Activated T-cell treated with anti-CD3 and anti-CD28 coated beads, Interleukin-2, amount 50 U/mL, for 72 hours (primary cell): ENCODE data around the gene CHRNE. TPM values are rescaled to one million over a fixed set of nuclear protein-coding genes. Genes with fewer than 3 reads are reported as not detected.
A peak's percentile ranks its signal among the peaks of the same experiment; 100 is the strongest.

ENCODE experiments used
- ATAC-seq, 2 donors: fragments of 150-1000 bp; cut with Tn5 transposase; replicated peaks in 1 of 2; 2 replicates each; pipeline ENCODE4 v1.10.0; 2021; ENCODE audit warnings: moderate library complexity in 2 of 2, mild to moderate bottlenecking in 1 of 2
- DNase-seq, 2 donors: peaks; one replicate each; pipeline ENCODE4 v3.0.0; 2021 to 2022; ENCODE audit warnings: mixed read lengths in 1 of 2
- H3K27ac Mint-ChIP-seq: one replicate; pipeline ENCODE4 v1.8.0; 2022; ENCODE audit warnings: mild to moderate bottlenecking, moderate library complexity, mixed read lengths
- H3K27me3 Mint-ChIP-seq: one replicate; pipeline ENCODE4 v1.8.0; 2022; ENCODE audit warnings: low read depth, mixed read lengths
- H3K36me3 Mint-ChIP-seq, 2 donors: one replicate each; pipeline ENCODE4 v1.8.0; 2022; ENCODE audit warnings: mixed read lengths in 2 of 2, mild to moderate bottlenecking in 1 of 2; ENCODE audit not compliant: insufficient read depth in 2 of 2
- H3K4me1 Mint-ChIP-seq: one replicate; pipeline ENCODE4 v1.8.0; 2022; ENCODE audit warnings: low read depth, mixed read lengths
- H3K4me3 Mint-ChIP-seq, 2 donors: one replicate each; pipeline ENCODE4 v1.8.0; 2022; ENCODE audit warnings: mild to moderate bottlenecking in 2 of 2, mixed read lengths in 2 of 2, moderate library complexity in 2 of 2
- H3K9me3 Mint-ChIP-seq, 2 donors: one replicate each; pipeline ENCODE4 v1.8.0; 2022; ENCODE audit warnings: mixed read lengths in 2 of 2
- total RNA-seq, 2 donors: library from RNA; stranded (reverse); gene quantifications; one replicate each; pipeline ENCODE4 v1.2.3, GENCODE V29; 2022

CHRNE gene
- total RNA-seq, 2 donors from 2014 or later: 0.60 to 0.89 TPM

- ATAC-seq (peak; percentile 44 to 54), DNase-seq (peak; percentile 90 to 93)
- Mint-ChIP-seq H3K9me3 (no peaks in the 10 kb centered on the region), H3K4me3 (peak overlapping the region; percentile 93 to 98), H3K36me3 (peaks cover 37 to 55% of the 10 kb centered on the region in 2 donors), H3K27ac (peak overlapping the region; percentile 94), H3K27me3 (no peaks in the 10 kb centered on the region), H3K4me1 (peaks cover 63% of the 10 kb centered on the region)
Measured at GRCh38 chr17:4945176-4945943, 42.5 kb upstream of the CHRNE start.

- Mint-ChIP-seq H3K4me3 (peak overlapping the region; percentile 93 to 98), H3K27ac (peak overlapping the region; percentile 94), H3K9me3 (no peaks in the 10 kb centered on the region), H3K4me1 (peaks cover 61% of the 10 kb centered on the region), H3K36me3 (peaks cover 39 to 59% of the 10 kb centered on the region in 2 donors), H3K27me3 (no peaks in the 10 kb centered on the region)
- ATAC-seq (no peak), DNase-seq (peak; percentile 35 to 48)
Measured at GRCh38 chr17:4944554-4945175, 41.8 kb upstream of the CHRNE start.

- peak; percentile 12 for ATAC-seq
Measured at GRCh38 chr17:4944163-4944553, 41.3 kb upstream of the CHRNE start.

DNA sequence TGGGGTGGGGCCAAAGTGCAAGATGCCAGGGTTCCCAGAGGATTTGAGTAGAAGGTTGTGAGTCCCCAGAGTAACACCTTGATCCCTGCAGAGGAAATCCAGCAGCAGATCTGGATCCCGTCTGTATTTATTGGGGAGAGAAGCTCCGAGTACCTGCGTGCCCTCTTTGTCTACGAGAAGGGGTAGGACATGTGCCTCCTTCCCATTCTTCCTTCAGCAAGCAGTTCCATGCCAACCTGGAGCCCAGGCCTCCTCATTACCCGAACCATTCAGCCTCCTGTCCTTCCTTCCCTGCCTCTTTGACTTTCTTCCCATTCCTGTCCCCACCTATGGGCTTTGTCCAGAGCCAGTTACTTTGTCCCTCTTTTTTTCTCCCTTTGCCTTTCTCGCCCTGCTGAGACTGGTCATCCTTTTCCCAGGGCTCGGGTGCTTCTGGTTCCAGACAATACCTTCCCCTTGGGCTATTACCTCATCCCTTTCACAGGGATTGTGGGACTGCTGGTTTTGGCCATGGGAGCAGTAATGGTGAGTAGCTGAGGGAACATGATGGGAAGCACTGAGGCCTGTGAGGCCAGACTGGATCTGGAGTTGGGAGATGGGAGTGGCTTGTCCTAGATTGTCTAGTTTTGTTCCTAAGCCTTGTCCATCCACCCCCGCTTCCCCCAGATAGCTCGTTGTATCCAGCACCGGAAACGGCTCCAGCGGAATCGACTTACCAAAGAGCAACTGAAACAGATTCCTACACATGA lies 40.0 kb upstream of the CHRNE start:
- H3K36me3 Mint-ChIP-seq: peaks cover 41 to 59% of the 10 kb centered on the region in 2 donors
- H3K4me1 Mint-ChIP-seq: peaks cover 73% of the 10 kb centered on the region
- peak overlapping the region; percentile 26 for H3K27ac Mint-ChIP-seq
- no peaks in the 10 kb centered on the region for H3K27me3 Mint-ChIP-seq
- peak overlapping the region; percentile 93 to 98 for H3K4me3 Mint-ChIP-seq
- H3K9me3 Mint-ChIP-seq: no peaks in the 10 kb centered on the region
- no peak for DNase-seq
- no peak for ATAC-seq

More at GRCh38 chr17:4944163-4944553, 41.3 kb upstream of the CHRNE start:
- H3K36me3 Mint-ChIP-seq: peaks cover 39 to 59% of the 10 kb centered on the region in 2 donors
- peaks cover 62% of the 10 kb centered on the region for H3K4me1 Mint-ChIP-seq
- H3K9me3 Mint-ChIP-seq: no peaks in the 10 kb centered on the region
- no peaks in the 10 kb centered on the region for H3K27me3 Mint-ChIP-seq
- peak overlapping the region; percentile 94 for H3K27ac Mint-ChIP-seq
- DNase-seq: peak; percentile 66 to 73
- peak overlapping the region; percentile 93 to 98 for H3K4me3 Mint-ChIP-seq

DNA sequence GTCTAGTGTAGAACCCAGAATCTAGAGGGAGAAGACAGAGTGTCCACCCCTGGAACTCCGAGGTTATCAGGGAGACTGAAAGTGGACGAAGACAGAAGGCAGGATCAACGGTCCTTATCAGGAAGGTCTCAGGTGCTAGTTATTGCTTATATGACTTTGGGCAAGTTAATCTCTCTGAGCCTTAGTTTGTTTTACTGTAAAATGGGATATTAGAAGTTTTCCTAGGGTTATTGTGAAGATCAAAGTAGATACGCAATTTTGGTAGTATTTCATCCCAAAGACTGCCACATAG lies 38.4 kb upstream of the CHRNE start:
- Mint-ChIP-seq H3K9me3 (no peaks in the 10 kb centered on the region), H3K27ac (peak overlapping the region; percentile 99), H3K36me3 (peaks cover 34 to 57% of the 10 kb centered on the region in 2 donors), H3K4me3 (peak overlapping the region; percentile 93 to 98), H3K27me3 (no peaks in the 10 kb centered on the region), H3K4me1 (peaks cover 66% of the 10 kb centered on the region)
- DNase-seq: no peak
- ATAC-seq: no peak

- DNase-seq (peak; percentile 60 to 69), ATAC-seq (peak in 1 of 2 donors; percentile 5)
- H3K36me3 Mint-ChIP-seq: peaks cover 31 to 56% of the 10 kb centered on the region in 2 donors
- H3K27ac Mint-ChIP-seq: peak overlapping the region; percentile 99
- H3K4me1 Mint-ChIP-seq: peaks cover 61% of the 10 kb centered on the region
- H3K9me3 Mint-ChIP-seq: no peaks in the 10 kb centered on the region
- peak overlapping the region; percentile 93 to 98 for H3K4me3 Mint-ChIP-seq
- no peaks in the 10 kb centered on the region for H3K27me3 Mint-ChIP-seq
Measured at GRCh38 chr17:4940555-4941318, 37.8 kb upstream of the CHRNE start.

GRCh38 chr17:4939796-4940554 lies 37.1 kb upstream of the CHRNE start, which contains the start of the genes RNF167 and SLC25A11:
Gene RNF167 (plus strand): TSS chr17:4940268. CDS start chr17:4940910, 642 bp downstream.
Gene SLC25A11 (minus strand): TSS chr17:4940046. CDS start chr17:4939910, 136 bp downstream.
- Mint-ChIP-seq H3K27ac (peak within 1 kb of the TSS; percentile 99), H3K36me3 (peaks cover 24 to 50% of the 10 kb centered on the region in 2 donors), H3K4me3 (peak within 1 kb of the TSS; percentile 93 to 98), H3K9me3 (no peaks in the 10 kb centered on the region), H3K4me1 (peaks cover 54% of the 10 kb centered on the region), H3K27me3 (no peaks in the 10 kb centered on the region)
- peak; percentile 83 for ATAC-seq
- DNase-seq: peak; percentile 96 to 98

DNA sequence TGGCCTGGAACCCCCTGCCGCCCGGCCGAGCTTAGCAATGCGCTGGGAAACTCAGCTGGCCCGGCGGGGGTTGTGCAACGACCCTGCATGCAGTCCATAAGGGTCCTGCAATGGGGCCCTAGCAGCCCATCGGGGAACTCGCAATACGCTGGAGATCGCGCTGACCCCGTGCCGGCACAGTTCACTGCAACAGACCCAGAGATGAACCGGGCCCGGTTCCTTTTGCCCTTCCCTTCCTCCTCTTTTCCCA lies 36.6 kb upstream of the CHRNE start:
- H3K4me1 Mint-ChIP-seq: peaks cover 51% of the 10 kb centered on the region
- ATAC-seq: peak in 1 of 2 donors; percentile 3
- H3K4me3 Mint-ChIP-seq: peak overlapping the region; percentile 93 to 98
- no peak for DNase-seq
- peaks cover 24 to 46% of the 10 kb centered on the region in 2 donors for H3K36me3 Mint-ChIP-seq
- H3K27me3 Mint-ChIP-seq: no peaks in the 10 kb centered on the region
- H3K27ac Mint-ChIP-seq: no peak overlapping the region
- no peaks in the 10 kb centered on the region for H3K9me3 Mint-ChIP-seq

GRCh38 chr17:4938688-4939545 lies 36.0 kb upstream of the CHRNE start:
- H3K27ac Mint-ChIP-seq: peak overlapping the region; percentile 77
- ATAC-seq: no peak
- no peaks in the 10 kb centered on the region for H3K9me3 Mint-ChIP-seq
- no peaks in the 10 kb centered on the region for H3K27me3 Mint-ChIP-seq
- H3K4me3 Mint-ChIP-seq: peak overlapping the region; percentile 93 to 98
- peaks cover 51% of the 10 kb centered on the region for H3K4me1 Mint-ChIP-seq
- DNase-seq: no peak
- H3K36me3 Mint-ChIP-seq: peaks cover 19 to 40% of the 10 kb centered on the region in 2 donors

- Mint-ChIP-seq H3K4me3 (peak overlapping the region; percentile 93 to 98), H3K36me3 (peaks cover 17 to 33% of the 10 kb centered on the region in 2 donors), H3K9me3 (no peaks in the 10 kb centered on the region), H3K27me3 (no peaks in the 10 kb centered on the region), H3K27ac (peak overlapping the region; percentile 77), H3K4me1 (peaks cover 43% of the 10 kb centered on the region)
- DNase-seq (no peak), ATAC-seq (no peak)
Measured at GRCh38 chr17:4938069-4938491, 35.2 kb upstream of the CHRNE start.

DNA sequence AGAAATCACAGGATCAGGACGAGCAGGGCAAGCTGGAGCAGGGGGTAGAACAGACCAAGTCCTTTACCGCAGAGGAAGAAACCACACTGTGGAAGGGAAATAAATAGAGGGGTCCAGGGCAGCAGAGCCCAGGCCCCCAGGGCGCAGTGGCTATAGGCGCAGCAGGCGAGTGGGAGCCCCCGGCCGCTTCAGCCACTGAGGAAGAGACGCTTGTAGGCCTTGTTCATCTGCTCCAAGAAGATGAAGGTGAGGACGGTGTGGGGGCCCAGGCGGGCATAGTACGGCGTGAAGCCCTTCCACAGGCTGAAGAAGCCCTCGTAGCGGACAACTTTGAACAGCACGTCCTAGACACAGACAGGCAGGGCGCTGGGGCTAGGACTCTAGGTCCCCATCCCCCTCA lies 34.7 kb upstream of the CHRNE start:
- Mint-ChIP-seq H3K36me3 (peaks cover 14 to 31% of the 10 kb centered on the region in 2 donors), H3K27ac (no peak overlapping the region), H3K4me3 (peak overlapping the region in 1 of 2 donors; percentile 98), H3K4me1 (peaks cover 38% of the 10 kb centered on the region), H3K27me3 (no peaks in the 10 kb centered on the region), H3K9me3 (no peaks in the 10 kb centered on the region)
- DNase-seq (no peak), ATAC-seq (no peak)
